ENCODE results near the gene GADD45G.

GADD45G gene

DNA sequence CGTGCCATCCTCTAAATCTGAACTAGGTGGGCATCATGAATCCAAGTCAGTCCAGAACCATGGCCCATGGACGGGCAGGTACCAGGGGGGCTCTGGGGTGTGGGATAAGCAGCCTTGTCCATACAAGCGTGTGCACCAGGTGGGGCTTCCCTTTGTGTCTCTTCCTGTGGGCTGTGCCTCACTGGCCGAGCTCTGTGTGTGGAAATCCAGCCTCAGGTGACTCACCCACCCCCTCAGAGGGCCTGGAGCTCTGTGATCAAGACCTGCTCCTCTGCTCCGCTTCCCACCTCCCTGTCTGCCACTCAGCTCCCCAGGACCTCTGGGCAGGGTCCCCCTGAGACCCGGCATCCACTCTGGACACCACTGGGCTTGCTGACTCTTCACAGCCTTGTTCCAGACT is 33.0 kb downstream of the GADD45G start:
- no peak for DNase-seq (ENCODE audit: low spot score)
- no peak for TF ChIP-seq CTCF (IDR thresholded peaks at IDR 0.05; ENCODE audit: borderline replicate concordance, control extremely low read depth, extremely low read depth, insufficient read depth, missing control alignments)
- in situ Hi-C loops (cut with MboI; ENCODE audit: low sequenced_read_pairs, unreplicated experiment), result no loop called here

- DNase-seq (ENCODE audit: low spot score), result no peak
- in situ Hi-C loops (cut with MboI; ENCODE audit: low sequenced_read_pairs, unreplicated experiment), result no loop called here
- no peak for TF ChIP-seq CTCF (IDR thresholded peaks at IDR 0.05; ENCODE audit: borderline replicate concordance, control extremely low read depth, extremely low read depth, insufficient read depth, missing control alignments)
These were observed 33.5 kb downstream of the GADD45G start for GRCh38 chr9:89638359-89638758.

DNA sequence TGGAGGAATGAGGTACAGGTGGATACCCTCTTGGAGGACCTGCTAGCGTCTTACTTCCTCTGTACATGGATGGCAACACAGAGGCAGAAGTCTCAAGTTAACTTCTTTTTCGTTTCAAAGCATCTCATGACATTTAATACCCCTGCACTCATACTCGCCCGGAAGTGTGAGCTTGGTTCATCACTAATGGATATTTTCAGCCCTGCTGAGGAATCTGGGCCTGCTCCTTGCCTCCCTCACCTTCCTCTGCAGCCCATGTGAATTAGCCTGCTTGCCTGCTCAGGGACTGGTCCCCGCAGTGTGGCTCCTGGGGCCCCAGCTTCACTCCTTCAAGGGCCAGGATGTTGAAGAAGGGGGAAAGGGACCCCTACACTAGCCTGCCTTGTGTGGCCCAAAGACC is 34.1 kb downstream of the GADD45G start:
- no peak for DNase-seq (ENCODE audit: low spot score)
- in situ Hi-C loops (cut with MboI; ENCODE audit: low sequenced_read_pairs, unreplicated experiment), result no loop called here
- no peak for TF ChIP-seq CTCF (IDR thresholded peaks at IDR 0.05; ENCODE audit: borderline replicate concordance, control extremely low read depth, extremely low read depth, insufficient read depth, missing control alignments)

DNA sequence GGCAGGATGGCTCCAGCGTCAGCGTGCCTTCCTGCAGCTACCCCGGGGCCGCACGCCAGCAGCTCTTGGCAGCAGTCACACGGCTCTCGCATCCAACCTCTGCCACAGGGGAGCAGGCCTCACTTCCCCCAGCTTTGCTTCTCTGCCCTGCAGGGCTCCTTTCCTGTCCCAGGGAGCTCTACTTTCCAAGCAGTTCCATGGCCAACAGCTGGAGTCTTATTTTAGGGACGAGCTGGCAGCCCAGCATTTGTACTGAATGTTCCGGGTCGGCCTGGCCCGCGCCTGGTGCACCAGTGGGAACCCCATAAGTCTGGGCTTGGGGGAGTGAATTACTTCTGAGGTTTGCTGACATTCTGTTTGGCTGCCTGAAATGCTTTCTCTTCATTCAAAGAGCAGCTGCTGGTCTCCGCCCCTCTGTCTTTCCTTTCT is 34.6 kb downstream of the GADD45G start:
- no peak for TF ChIP-seq CTCF (IDR thresholded peaks at IDR 0.05; ENCODE audit: borderline replicate concordance, control extremely low read depth, extremely low read depth, insufficient read depth, missing control alignments)
- no peak for DNase-seq (ENCODE audit: low spot score)
- in situ Hi-C loops (cut with MboI; ENCODE audit: low sequenced_read_pairs, unreplicated experiment), result no loop called here

GRCh38 chr9:89639961-89640360 is 35.1 kb downstream of the GADD45G start:
- in situ Hi-C loops (cut with MboI; ENCODE audit: low sequenced_read_pairs, unreplicated experiment), result no loop called here
- TF ChIP-seq CTCF (IDR thresholded peaks at IDR 0.05; ENCODE audit: borderline replicate concordance, control extremely low read depth, extremely low read depth, insufficient read depth, missing control alignments), result no peak
- no peak for DNase-seq (ENCODE audit: low spot score)

- TF ChIP-seq CTCF (IDR thresholded peaks at IDR 0.05; ENCODE audit: borderline replicate concordance, control extremely low read depth, extremely low read depth, insufficient read depth, missing control alignments), result no peak
- DNase-seq (ENCODE audit: low spot score), result no peak
- in situ Hi-C loops (cut with MboI; ENCODE audit: low sequenced_read_pairs, unreplicated experiment), result no loop called here
These were observed 35.5 kb downstream of the GADD45G start for GRCh38 chr9:89640361-89640760.

DNA sequence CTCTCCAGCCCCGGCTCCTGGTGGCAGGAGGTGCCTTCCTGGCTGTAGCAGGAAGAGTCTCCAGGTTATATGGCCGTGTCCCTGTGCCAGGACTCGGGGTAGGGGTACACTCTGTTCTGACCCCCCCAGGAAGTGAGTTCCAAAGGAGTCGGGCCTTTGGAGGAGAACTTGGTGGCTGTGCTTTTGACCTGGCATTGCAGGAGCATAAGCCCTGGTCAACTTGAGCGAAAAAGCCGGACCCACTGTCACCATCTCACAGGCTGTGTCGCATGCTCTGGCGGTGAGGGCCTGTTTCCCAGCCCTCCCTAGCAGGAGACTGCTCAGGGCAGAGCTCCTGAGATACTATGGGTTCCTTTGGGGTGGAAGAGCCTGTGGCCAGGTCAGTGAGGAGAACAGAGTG is 36.0 kb downstream of the GADD45G start:
- no peak for DNase-seq (ENCODE audit: low spot score)
- in situ Hi-C loops (cut with MboI; ENCODE audit: low sequenced_read_pairs, unreplicated experiment), result no loop called here
- TF ChIP-seq CTCF (IDR thresholded peaks at IDR 0.05; ENCODE audit: borderline replicate concordance, control extremely low read depth, extremely low read depth, insufficient read depth, missing control alignments), result no peak

All from GM13976 (cell line).